ENCODE measurements around the gene LINGO4.

LINGO4 gene, protein sequence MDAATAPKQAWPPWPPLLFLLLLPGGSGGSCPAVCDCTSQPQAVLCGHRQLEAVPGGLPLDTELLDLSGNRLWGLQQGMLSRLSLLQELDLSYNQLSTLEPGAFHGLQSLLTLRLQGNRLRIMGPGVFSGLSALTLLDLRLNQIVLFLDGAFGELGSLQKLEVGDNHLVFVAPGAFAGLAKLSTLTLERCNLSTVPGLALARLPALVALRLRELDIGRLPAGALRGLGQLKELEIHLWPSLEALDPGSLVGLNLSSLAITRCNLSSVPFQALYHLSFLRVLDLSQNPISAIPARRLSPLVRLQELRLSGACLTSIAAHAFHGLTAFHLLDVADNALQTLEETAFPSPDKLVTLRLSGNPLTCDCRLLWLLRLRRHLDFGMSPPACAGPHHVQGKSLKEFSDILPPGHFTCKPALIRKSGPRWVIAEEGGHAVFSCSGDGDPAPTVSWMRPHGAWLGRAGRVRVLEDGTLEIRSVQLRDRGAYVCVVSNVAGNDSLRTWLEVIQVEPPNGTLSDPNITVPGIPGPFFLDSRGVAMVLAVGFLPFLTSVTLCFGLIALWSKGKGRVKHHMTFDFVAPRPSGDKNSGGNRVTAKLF

GRCh38 chr1:151805066-151805820, at the start of gene LINGO4:
LINGO4 (minus strand) TSS chr1:151805419; CDS start chr1:151802704, 2,715 bp downstream.
- DNase-seq (ENCODE audit: low read depth): no peak

GRCh38 chr1:151854658-151855057, 49.4 kb upstream of the LINGO4 start:
- DNase-seq (ENCODE audit: low read depth): no peak

- DNase-seq (ENCODE audit: low read depth): no peak
Measured at GRCh38 chr1:151853411-151853943, 48.3 kb upstream of the LINGO4 start, which contains the start of gene THEM5. THEM5 (minus strand) TSS chr1:151853712; CDS start chr1:151853565, 147 bp downstream.

GRCh38 chr1:151852733-151853132, 47.5 kb upstream of the LINGO4 start:
- DNase-seq (ENCODE audit: low read depth): no peak

- DNase-seq (ENCODE audit: low read depth): no peak
Measured at GRCh38 chr1:151851886-151852285, 46.7 kb upstream of the LINGO4 start.

DNA sequence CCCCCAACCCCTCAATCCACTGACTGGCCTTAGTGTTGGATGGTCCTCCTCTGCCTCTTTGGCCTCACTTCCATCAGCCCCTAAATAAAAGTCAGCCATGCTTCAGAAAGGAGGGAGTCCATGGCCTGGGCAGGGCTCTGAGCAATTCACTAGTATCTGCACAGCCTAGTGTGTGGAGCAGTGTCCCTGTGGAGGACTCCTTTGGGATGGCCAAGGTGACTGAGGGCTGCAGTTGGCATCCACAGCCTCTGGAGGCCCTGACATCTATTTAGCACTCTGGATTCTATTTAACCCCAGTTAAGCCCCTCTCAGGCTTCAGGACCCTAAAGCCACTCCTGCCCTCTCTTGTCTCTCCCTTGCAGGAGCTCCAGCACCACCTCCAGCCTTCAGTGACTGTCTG, 44.7 kb upstream of the LINGO4 start:
- no peak for DNase-seq (ENCODE audit: low read depth)

GRCh38 chr1:151849126-151849525, 43.9 kb upstream of the LINGO4 start:
- no peak for DNase-seq (ENCODE audit: low read depth)

DNA sequence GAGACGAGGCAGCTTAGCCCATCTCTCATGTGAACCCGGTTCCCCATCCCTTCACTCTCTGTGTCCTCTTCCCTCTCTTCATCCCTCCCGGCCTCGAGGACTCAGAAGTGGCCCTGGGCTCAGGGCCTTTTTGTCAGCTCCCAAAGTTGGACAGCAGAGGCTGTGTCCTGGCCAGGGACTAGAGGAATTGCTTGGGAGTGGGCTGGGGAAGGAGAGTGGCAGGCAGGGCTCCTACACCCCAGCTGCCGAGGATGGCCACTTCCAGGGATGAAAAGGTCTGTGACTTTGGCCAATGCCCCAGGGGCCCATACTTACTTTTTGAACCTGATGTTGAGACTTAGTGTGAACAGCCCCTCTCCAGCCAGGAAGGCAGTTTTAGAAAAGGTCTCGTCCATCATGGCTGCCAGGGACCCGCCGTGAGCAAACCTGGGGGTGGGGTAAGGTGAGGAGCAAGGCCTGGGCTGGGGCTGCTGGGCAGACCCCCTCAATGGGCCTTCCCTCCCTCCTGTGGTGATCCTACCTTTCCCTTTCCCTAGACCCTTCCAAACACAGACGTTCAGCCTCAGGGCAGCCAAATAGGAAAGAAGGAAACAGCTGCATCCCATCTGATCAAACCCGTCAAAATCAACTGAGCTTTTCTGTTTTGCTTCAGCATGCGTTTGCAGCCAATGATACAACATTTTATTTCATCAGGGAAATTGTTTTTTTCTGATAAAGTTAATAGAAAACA, 42.8 kb upstream of the LINGO4 start:
- no peak for DNase-seq (ENCODE audit: low read depth)

GRCh38 chr1:151846686-151847237, 41.5 kb upstream of the LINGO4 start:
- DNase-seq (ENCODE audit: low read depth): no peak

DNA sequence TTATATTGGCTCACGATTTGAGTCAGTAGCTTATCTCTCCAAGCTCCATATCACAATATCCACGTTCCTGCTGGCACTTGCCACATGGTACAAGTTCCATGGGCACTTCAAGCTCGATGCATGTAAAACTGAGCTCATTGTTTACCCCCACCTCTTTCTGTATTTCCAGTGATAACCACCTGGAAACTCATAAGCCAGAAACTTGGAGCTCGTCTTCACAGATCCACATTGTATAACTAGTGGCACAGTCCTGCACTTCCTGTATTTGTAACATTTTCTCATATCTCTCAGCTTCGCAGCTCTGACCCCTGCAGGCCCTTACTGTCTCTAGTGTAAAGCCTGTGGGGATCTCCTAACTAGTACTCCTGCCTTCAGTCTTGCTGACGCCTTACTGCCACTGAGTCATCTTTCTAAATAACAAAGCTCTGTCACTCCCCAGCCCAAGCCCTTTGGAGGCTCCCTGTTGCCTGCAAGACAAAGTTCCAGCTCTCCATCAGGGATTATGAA, 40.9 kb upstream of the LINGO4 start:
- no peak for DNase-seq (ENCODE audit: low read depth)

DNA sequence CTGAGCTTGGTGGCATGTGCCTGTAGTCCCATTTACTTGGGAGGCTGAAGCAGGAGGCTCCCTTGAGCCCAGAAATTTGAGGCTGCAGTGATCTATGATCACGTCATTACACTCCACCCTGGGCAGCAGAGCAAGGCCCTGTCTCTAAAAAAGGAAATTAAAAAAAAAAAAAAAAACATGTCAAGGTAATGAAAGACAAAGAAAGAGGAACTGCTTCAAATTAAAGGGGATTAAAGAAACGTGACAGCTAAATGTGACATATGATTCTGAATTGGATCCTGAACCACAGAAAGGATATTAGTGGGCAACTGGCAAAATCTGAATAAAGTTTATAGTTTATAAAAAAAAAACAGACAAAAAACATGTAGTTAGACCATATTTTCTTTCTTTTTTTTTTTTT, 38.2 kb upstream of the LINGO4 start:
- DNase-seq (ENCODE audit: low read depth): no peak

DNA sequence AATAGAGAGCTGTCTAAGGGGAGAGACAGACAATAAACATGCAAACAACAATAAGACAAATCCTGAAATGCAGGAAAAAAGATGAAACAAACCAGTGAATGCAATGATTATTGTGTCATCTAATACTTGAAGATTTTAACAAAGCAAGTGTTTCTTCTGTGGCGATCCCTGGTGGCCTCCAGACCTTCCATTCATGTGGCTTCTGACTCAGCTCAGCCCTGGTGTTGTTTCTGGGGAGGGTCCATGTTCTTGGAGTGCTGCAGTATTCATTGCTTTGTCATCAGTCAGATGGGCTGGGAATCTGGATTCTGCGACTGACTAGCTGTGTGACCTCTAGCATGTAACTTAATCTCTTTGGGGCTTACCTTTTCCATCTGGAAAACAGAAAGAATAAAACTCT, 35.9 kb upstream of the LINGO4 start:
- DNase-seq (ENCODE audit: low read depth): no peak

GRCh38 chr1:151840421-151840820, 35.2 kb upstream of the LINGO4 start:
- no peak for DNase-seq (ENCODE audit: low read depth)

DNA sequence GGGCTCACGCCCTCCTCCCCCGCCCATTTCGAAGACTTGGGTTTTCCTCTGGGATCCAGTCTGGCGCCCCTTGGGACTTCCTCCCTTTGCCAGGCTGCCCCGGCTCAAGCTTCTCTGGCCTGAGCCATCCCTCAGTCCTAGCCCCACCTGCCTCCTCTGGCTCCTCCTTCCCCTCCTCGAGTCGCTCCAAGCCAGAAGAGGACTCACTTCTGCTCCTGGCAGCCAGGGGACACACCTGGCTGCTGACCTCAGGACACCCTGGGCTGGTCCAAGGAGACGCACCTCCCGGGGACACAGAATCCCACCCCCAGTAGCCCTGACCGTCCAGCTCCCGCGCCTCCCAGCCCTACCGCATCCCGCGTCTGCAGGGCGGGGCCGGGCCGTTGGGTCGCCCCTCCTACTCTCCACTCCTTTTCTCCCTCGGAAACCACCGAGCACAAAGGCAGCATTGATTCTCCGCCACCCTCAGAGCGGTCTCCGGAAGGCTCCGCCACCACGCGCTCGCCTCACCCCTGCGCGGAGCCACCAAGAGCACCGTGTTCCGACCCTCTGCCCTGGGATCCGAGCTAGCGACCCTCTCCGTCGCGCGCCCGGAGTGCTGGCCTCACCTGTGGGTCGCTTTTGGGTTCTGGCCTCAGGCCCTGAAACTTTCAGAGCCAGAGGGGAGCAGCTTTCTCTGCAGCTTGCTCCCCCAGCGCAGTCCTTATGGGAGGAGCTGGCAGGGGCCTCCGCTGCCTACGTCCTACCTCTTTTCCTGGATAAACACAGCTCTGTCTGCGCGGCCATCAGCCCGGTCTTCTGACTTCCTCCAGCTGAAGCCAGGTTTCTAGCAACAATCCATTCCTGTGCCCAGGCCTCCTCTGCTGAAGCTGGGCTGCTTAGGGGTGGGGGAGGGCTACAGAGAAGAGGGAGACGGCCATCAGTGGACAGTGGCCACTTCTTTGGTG, 34.5 kb upstream of the LINGO4 start, which contains the start of gene C2CD4D:
Gene C2CD4D, minus strand, starts transcription at position 364 of the 947 bp plus-strand sequence. CDS start 831 bp downstream, outside the sequence.
- peak; percentile 47 for DNase-seq (ENCODE audit: low read depth)

GRCh38 chr1:151839082-151839412, 33.8 kb upstream of the LINGO4 start:
- DNase-seq (ENCODE audit: low read depth): no peak

- DNase-seq (ENCODE audit: low read depth): no peak
Measured at GRCh38 chr1:151838222-151839081, 33.2 kb upstream of the LINGO4 start.

DNA sequence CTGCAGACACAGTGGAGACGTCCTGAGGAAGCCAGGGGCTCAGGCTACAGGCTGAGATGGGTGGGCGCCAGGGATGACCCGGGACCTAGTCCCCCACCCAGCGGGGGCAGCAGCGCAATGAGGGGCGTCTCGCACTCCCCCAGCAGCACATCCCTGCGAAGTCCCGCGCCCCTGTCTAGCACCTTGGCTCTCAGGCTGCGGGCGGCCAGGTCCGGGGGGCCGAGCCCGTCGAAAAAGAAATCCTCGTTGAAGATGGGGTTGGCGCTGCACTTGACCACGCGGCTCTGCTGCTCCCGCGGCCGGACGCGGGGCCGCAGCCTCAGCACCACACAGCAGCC, 32.6 kb upstream of the LINGO4 start:
- no peak for DNase-seq (ENCODE audit: low read depth)

GRCh38 chr1:151837197-151837596, 32.0 kb upstream of the LINGO4 start:
- DNase-seq (ENCODE audit: low read depth): no peak

GRCh38 chr1:151835596-151835995, 30.4 kb upstream of the LINGO4 start:
- DNase-seq (ENCODE audit: low read depth): no peak

All from activated gamma-delta T cell treated with anti-CD3 and anti-CD28 coated beads, Interleukin-2, amount 50 U/mL, for 16 hours (primary cell).